ENCODE results near the gene ENTHD1.

DNA sequence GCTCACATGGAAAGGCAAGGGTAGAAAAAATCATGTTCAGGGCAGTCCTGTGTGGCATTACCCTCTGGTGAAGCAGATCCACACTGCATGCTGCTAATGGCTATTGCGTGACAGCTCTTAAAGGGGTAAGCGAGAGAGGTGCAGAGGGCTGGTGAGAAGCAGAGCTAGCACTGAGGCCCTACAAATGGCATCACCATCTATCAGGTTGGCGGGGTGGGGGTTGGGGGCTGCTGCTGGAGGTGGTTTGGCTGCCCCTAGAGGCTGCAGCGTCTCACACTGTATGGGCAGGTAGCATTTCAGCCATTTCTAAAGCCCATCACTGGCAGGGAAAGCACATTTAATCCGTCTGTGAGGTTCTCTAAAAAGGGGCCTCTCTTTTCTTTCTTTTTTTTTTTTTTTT lies 49.8 kb upstream of the ENTHD1 start:
- TF ChIP-seq CTCF (IDR thresholded peaks at IDR 0.05): no peak
- no peak for TF ChIP-seq POLR2A (IDR thresholded peaks at IDR 0.05)

Measured in Peyer's patch (tissue), 4 donors.